ENCODE measurements around the gene JMJD1C.

DNA sequence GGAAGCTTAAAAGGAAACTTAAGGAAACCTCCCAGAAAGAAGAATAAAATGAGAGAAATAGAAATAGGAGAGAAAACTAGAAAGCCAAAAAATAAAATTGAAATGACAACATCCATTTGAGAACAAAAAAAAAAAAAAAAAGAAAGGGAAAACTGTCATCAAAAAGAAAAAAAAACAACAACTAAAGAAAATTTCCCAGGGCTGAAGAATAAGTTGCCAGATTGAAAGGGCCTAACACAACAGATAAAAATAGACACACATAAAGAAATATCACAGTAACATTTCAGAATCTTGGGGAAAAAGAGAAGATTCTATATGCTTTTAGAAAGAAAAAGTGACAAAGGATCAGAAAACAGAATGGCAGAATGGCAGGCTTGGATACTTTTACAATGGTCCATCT lies 157.1 kb downstream of the JMJD1C start:
- TF ChIP-seq EZH2phosphoT487 (IDR thresholded peaks at IDR 0.05; ENCODE audit: borderline replicate concordance) = no peak
- TF ChIP-seq, protein P1, sequence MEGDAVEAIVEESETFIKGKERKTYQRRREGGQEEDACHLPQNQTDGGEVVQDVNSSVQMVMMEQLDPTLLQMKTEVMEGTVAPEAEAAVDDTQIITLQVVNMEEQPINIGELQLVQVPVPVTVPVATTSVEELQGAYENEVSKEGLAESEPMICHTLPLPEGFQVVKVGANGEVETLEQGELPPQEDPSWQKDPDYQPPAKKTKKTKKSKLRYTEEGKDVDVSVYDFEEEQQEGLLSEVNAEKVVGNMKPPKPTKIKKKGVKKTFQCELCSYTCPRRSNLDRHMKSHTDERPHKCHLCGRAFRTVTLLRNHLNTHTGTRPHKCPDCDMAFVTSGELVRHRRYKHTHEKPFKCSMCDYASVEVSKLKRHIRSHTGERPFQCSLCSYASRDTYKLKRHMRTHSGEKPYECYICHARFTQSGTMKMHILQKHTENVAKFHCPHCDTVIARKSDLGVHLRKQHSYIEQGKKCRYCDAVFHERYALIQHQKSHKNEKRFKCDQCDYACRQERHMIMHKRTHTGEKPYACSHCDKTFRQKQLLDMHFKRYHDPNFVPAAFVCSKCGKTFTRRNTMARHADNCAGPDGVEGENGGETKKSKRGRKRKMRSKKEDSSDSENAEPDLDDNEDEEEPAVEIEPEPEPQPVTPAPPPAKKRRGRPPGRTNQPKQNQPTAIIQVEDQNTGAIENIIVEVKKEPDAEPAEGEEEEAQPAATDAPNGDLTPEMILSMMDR (conservative IDR thresholded peaks at IDR 0.05; ENCODE audit: low read length) = no peak

Data from Loucy (cell line).